ENCODE measurements around the gene TCERG1L.
"Not testable (repeated sequence)": the region's sequence is repeated elsewhere in the genome, so short reads cannot be mapped to it uniquely, and the experiment has no call there.

Gene TCERG1L

DNA sequence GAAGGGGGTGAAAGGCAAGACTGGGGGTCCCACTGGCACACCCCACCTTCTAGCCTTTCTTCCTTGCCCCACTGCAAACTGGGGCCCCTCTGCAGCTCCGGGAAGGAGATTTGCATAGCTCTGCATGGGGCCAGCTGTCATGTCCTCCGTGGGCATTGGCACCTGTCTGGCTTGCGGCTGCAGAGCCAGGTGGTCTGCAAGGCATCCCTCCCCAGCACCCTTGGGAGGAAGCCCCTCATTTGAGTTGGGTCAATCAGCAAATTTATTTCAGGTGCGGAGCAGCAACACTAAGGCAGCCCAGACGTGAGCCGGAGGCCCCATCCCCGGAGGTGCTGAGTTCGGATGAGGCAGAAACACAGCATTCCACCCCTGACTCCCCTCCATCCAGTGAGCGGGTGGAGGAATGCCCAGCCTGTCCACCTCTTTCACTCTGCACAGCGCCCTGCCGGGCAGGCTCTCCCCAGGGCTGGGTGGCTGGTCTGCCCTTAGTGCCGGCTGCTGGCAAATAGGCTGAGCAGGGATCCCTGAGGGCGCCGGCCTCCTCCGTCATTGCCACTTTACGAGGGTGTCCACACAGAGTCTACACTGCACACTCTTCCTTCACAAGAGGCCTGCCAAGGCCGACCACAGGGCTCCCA lies 143.2 kb downstream of the TCERG1L start:
- DNase-seq (ENCODE audit: low spot score) (no peak), FAIRE-seq (no peak)

DNA sequence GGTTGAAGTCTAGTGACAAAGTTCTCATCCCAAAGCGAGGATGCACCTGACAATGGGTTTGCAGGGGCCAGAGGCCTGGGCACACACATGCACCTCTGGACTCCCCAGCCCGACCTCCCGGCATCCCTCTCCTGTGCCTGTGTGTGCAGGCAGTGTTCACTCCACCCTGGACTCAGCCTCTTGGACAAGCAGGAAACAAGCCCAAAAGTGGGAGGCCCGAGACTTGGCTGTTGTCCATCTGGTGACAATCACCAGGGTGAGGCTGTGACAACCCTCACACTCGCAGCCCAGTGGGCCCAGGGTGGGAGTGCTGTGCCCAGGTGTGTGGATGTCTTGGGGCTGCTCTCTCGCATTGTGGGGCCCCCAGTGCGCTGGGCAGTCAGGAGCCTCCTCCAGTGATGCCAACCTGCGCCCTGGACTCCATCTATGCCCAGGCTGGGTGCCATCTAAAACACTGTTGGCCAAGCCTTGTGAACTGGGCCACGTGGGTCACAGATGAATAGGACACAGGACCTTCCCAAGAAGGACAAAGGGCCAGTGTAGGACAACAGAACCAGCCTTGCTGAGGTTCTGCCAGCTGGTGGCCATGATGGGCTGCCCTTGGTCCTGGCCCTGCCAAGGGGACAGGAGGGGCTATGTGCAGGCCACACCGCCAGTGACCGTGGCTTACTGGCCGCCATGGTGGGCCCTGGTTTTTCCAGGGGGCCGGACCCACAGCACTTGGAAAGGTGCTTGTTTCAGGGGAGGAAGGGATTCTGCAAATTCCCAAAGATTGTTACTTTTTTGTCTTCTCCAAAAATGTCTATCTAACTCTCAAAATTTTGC lies 144.3 kb downstream of the TCERG1L start:
- DNase-seq (ENCODE audit: low spot score), result no peak
- FAIRE-seq, result no peak

DNA sequence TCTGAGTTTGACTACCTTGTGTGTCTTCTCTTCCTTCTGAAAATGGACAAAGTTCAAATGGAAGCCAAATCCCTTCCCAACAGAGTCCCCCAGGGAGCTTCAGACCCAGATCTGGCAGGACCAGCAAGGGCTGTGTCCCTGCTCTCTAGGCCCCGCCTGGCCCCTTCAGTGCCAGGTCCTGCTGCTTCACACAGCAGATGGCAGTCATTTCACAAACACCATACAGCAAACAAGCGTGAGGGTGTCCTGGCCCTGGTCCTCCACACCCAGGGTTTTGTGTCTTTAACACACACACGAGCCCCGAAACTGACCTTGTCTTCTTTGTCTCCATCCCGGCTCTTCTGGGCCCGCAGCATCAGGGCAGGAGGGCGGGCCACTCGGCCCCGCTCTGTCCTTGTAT lies 145.0 kb downstream of the TCERG1L start:
- no peak for DNase-seq (ENCODE audit: low spot score)

DNA sequence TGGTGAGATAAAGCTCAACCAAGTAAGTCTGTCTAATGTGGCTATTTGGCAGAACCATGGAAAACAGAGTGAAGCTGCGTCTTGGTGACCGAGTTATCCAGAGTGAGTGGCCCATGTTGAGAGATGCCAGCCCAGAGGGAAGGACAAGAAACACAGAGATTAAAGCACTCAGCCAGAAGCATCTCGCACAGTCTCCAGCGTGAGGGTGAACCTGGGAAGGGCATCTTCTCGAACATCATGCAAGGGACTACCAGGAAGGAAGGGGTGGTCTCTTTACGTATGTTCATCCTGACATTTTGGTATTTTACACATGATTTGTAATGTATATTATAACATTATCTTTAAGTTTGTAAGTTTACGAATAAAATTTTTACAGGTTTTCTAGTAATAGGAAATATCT lies 146.4 kb downstream of the TCERG1L start:
- FAIRE-seq (no peak), DNase-seq (ENCODE audit: low spot score) (no peak)

More for the DNA sequence above, 145.0 kb downstream of the TCERG1L start:
- FAIRE-seq, result no peak

DNA sequence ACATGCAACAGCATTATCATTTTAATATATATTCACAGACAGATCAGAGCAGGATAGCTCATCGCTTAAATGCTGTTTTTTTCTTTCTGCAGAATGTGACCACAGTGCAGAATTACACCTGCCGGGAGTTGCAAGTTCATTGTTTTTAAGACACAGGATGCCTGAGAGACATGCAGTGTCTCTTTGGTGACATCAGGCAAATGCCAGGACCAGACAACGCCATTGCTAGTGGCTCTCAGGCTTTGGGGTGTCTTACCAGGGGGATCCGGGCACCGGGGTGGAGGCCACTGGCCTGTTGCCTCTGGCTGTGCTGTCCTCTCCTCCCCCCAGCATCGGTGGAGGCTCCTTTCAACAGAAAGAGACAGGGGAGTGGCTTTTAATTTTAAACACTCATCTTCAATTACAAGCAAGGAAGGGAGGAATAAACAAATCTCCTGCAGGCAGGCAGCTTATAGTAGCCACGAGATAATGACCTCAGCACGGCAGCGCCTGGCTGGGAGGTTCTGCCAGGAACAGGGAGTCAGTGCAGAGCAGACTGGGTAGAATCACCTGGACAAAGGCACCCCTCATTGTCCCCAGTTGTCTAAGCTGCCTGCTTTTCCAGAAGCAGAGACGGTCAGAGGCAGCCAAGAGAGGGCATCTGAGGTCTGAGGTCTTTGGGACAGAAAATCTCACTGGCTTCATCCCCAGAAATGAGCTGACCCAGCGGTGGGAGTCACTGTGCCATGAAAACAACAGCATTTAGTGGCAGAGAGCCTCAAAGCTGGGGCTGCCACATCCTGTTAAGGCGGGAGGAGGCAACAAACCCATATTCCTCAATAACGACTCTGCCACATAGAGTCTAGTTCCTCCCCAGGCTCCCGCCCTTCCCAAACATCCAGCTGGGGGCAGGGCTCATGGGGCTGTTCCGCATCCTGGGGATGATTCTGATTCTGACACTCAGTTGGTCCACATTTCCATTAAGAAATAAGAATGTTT lies 148.4 kb downstream of the TCERG1L start:
- no peak for FAIRE-seq
- DNase-seq (ENCODE audit: low spot score), result no peak

DNA sequence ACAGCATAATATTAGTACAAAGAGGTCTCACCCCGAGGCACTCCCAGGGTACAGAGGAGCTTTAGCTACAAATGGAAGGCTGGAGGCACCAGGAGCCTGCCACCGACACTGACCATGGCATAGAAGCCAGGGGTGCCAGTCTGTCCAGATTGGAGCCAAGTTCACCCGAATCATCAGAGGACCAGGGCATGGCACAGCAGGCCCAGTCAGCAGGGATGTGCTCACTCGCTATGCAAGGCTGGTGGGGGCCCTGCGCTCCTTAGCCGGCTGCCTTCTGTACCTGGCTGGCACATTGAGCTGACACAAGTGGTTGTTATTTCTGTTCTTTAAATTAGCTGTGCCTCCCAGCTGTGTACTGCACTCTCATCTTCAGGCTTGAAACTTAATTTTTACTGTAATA lies 149.3 kb downstream of the TCERG1L start:
- no peak for FAIRE-seq
- DNase-seq (ENCODE audit: low spot score), result no peak

DNA sequence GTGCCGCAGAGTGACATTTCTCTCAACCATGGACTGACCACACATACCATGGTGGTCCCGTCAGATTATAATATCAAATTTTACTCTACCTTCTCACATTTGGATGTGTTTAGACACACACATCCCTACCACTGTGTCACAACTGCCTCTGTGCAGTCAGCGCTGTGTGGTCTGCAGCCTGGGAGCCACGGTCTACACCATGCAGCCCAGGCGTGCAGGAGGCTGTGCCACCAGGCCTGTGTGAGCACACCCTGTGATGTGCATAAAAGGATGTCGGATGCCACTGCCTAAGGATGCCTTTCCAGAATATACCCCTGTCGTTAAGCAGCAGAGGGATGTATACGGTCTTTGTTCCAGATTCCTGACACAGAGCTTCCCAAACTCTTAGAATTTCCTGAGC lies 150.4 kb downstream of the TCERG1L start:
- FAIRE-seq (no peak), DNase-seq (ENCODE audit: low spot score) (no peak)

DNA sequence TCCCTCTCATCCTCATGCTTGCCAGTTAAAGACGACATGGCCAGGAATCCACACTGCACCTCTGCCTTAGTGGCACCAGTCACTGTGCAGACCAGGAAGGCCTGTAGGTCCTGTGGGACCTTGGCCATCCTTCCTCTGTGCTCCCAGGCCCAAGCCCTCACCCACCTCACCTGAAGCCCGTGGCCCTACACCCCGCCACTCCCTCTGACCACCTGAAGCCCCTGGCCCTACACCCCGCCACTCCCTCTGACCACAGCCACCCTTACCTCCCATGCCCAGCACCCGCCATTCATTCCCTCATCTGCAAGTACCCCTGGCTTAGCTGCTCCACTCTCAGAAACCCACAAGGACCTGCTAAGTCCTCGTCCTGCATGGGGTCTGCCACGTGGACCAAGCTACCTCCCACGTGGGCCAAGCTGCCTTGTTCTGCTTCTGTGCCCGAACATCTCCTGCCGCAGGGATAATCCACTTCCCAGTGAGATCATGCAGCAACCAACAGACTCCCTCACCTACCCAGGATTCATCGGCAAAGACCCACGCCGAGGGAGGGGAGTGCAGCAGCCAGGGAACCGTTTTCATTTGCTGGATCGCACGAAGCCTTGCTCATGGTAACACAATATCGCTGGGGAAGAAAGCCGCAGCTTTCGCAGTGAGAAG lies 151.2 kb downstream of the TCERG1L start:
- FAIRE-seq, result no peak
- DNase-seq (ENCODE audit: low spot score), result no peak

DNA sequence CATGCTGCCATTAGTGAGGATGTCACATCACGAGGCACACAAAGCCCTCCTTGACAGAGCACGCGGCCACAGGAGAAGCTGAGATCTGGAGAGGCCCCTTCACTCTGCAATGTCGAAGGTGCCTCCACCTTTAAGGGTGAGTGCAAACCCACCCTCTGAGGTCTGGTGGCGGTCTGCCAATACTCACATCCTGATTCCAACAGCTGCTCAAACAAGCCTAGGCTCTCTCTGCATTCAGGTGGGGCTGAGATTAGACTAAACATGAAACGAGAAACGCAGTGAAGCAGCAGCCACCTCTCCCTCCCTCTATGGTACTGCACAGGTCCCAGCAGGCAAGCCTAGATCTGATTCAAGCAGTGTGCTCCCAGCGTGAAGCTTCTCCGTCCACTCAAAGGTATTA lies 151.8 kb downstream of the TCERG1L start:
- no peak for FAIRE-seq
- DNase-seq (ENCODE audit: low spot score), result no peak

DNA sequence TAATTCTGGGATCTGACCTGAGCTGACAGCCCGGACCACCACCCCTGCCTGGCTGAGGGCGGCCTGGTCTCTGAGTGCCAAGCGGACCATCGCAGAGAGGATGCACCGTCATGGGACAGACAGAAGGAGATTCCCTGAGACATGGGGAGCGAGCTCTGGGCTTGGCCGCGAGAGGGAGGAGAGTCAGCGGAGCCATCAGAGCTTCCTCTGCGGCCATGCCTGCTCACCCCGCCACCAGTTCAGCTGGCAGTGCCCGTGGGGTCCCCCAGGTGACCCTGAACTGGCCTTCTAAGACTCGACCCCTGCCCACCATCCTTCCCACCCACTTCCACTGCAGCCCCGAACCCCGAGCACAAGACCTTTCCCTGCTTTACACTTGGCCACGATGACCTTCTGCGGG lies 152.8 kb downstream of the TCERG1L start:
- no peak for DNase-seq (ENCODE audit: low spot score)
- FAIRE-seq, result no peak

DNA sequence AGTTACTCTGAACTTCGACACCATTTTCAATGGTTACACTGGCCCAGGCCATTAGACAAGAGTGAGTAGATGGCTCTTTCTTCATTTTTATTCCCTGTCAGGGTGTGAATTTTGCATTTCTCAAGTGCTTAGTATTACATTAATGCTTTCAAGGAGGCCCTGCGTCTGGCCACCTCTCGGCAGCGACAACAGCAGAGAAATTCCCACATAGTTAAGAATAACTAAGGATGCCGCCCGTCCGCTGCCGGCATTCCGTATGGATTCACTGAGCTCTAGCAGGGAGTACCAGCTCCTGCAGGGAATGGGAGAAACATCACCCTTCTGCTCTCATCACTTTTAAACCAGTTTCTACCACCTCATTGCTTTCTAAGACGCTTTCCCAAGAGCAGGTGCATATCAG lies 153.6 kb downstream of the TCERG1L start:
- DNase-seq (ENCODE audit: low spot score), result no peak
- no peak for FAIRE-seq

DNA sequence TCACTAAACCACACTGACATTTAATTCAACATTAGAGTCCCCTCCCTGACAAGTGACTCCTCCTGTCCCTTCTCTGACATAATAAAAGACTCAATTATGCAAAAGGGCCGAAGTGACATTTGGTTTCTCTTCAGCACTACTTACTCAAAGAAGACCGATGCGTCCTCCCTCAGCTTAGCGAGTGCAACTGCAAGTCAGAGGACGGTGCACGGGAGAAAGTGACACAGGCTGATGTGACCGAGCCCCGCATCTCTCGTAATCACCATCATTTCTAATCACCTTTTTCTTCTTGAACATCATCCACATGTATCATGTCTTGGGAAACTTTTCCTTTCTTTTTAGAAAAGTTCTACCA lies 155.7 kb downstream of the TCERG1L start:
- FAIRE-seq, result no peak
- no peak for DNase-seq (ENCODE audit: low spot score)

DNA sequence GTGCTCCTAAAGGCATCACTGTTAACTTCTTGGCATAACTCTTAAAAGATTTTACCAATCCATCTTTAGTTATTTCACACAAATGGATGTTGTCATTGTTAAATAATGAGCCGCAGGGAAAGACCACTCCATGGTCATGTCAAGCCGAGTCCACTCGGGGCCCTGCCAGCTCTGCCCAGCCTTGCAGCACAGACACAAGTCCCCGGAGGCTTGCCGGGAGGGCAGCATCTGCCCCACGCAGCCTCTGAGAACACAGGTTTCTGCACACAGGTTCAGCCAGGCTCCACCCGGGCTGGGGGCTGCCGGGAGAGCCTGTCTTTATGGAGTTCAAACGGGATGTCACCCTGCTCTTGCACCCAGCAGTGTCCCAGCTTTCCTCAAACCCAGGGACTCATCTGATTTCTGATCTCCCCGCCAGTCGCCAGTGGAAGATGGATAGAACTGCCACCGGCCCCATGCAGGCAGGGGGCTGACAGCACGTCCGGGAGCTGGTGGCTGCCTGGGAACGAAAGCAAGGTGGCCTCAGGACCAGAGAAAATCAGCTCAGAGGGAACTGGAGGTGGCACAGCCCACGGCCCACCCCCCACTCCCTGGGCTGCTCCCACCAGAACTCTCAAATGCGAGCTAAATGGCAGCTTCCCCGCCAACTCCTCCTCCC lies 156.2 kb downstream of the TCERG1L start:
- FAIRE-seq (no peak), DNase-seq (ENCODE audit: low spot score) (no peak)

DNA sequence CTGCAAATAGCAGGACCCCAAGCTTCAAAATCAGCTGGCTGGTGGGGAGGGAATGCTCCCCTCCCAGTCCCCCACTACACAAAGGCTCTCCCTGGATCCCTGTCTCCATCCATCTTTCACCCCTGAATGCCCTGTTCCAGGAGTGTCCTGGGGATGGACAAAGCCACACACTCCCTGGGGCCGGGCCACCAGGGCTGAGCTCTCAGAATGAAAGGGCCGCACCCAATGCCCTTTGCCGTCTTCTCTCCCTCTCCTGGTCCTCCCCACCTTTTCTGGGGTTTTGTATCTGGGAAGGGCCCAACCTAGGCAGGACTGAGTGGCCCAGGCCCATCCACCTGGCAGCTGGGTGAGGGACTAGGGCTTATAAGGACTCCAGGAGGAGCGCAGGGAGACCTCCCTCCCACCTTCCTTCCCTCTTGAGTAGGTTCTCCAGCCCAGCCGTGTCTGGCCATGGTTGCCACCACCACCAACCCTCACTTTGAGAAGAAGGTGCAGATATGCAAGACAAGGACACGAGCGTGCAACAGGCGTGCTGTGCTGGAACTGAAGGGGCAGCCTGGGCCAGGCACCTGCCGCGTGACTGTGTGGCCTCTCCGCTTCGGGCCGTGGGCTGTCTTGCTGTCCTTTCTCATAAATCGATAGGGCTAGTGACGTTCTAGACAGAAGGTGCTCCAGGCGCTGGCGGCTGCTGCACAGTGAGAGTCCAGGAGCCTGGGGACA lies 157.1 kb downstream of the TCERG1L start:
- no peak for DNase-seq (ENCODE audit: low spot score)
- no peak for FAIRE-seq

DNA sequence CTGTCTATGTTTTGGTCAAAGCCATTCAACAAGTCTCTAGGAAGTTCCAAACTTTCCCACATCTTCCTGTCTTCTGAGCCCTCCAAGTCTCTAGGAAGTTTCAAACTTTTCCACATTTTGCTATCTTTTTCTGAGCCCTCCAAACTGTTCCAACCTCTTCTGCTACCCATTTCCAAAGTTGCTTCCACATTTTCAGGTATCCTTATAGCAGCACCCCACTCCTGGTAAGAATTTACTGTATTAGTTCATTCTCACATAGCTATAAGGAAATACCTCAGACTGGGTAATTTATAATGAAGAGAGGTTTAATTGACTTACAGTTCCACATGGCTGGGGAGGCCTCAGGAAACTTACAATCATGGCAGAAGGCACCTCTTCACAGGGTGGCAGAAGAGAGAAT lies 159.1 kb downstream of the TCERG1L start:
- not testable (repeated sequence) for FAIRE-seq

DNA sequence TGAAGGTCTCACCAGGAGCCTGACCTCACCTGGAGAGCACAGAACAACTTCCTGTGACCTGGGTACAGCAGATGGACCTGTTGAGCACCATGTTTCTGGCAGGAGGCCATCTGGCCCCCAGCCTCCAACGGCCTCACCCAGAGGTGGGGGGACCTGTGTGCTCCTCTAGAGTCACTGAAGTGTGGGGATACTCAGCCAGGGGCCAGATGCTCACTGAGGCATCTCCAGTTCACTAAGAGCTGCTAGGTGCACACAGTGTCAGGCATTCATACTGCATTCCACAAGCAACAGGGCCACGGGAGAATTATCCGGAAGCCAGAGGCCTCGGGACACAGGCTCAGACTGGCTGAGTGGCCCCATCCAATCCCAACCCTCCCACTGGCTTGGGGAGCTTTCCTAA lies 161.4 kb downstream of the TCERG1L start:
- no peak for DNase-seq (ENCODE audit: low spot score)
- no peak for FAIRE-seq

More for the DNA sequence above, 159.1 kb downstream of the TCERG1L start:
- DNase-seq (ENCODE audit: low spot score), result not testable (repeated sequence)

DNA sequence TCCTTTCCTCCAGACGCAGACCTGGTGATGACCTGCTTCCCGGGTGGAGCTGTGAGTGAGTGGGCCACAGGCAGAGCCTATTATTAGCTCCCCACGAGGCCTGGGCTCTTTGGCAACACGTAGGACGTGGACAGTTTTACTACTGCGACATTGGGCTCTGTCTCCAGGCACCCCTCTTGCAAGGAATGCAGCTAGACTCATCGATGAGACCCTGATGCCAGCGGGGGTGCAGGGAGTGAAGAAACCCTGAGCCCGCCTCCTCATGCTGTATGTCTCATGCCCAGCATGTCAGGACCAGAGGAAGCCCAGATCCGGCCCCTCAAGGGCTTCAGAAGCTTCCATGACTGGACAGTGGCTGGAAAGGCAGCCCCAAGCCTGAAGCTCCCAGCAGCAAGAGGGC lies 161.9 kb downstream of the TCERG1L start:
- DNase-seq (ENCODE audit: low spot score) (no peak), FAIRE-seq (no peak)

DNA sequence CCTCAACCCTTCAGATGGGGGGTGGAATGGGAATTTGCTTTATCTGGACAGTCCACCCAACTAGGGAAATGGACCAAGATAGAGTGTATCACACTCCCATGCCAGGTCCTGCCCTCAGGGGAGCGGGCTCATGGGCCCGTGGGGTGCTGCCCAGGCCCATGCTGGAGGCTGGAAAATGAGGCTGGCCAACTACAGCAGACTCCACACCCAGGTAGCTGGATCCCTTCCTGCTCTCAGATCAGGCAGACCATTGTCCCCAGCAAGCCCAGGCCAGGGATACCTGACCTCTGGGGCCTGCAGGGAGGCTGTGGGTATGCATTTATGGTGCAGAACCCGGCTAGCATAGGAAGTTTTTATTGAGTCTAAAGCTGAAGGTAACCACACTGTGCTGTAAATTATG lies 162.4 kb downstream of the TCERG1L start:
- no peak for DNase-seq (ENCODE audit: low spot score)
- no peak for FAIRE-seq

DNA sequence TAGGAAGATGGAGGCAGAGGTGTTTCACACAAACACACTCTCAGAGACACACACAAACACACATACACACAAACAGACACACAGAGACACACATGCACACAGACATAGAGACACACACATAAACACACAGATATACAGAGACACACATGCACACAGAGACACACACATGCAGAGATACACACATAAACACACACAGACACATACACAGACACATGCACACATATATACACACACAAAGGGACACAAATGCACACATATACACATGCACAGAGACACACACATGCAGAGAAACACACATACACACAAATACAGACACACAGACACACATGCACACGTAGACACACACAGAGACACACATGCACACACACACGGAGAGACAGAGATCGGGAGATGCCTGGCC lies 163.3 kb downstream of the TCERG1L start:
- DNase-seq (ENCODE audit: low spot score) (no peak), FAIRE-seq (no peak)

DNA sequence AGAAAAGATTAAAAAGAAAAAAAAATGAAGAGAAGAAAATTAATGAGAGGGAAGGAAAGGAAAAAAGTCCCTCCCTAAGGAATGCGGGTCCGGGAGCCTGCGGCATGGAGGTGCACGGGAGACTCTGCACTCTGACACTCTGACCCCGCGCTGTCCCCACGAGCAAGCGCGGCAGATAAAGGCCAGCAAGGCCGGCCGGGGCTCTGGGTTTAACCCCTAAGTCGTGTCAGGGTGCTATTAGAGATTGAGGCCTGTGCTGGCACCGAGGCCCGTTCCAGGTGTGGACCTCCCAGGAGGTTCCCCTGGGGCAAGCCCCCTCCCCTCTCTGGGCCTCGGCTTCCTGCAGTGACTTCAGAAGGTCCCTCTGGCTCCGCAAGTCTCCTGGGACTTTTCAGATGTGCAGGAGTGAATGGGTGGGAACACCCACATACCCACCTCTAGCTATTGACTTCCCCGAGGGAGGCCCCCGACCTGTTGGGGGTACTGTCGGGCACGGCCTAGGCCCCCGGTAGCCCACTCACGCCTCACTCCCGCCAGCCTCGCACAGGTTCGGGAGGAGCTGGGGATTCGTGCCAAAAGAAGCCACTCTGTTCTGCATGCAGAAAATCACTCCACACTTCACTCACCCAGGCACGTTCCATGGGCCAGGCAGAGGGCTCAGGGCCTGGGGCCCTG lies 164.1 kb downstream of the TCERG1L start:
- DNase-seq (ENCODE audit: low spot score) (no peak), FAIRE-seq (no peak)
